Hematopoietic multipotent progenitor cell treated with erythropoietin and hydrocortisone succinate and interleukin-3 and kit ligand, for 8 days (in vitro differentiated cells): ENCODE measurements around the gene SCT.

Source experiments
- DNase-seq: peaks from one replicate; pipeline ENCODE4 v3.0.0-alpha.2; 2015

The SCT gene

DNA sequence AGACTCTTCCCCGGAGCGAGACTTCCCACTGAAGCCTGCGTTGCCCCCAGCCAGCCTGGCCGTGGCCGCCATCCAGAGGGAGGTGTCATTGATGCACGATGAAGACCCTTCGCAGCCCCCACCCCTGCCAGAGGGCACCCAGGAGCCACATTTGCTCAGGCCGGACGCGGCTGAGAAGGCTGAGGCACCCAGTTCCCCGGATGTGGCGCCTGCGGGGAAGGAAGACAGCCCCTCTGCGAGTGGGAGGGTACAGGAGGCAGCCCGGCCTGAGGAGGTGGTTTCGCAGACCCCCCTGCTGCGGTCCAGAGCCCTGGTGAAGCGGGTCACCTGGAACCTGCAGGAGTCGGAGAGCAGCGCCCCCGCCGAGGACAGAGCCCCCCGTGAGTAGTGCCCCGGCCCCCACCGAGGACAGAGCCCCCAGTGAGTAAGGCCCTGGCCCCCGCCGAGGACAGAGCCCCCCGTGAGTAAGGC is 17.6 kb downstream of the SCT start:
- DNase-seq: no peak

DNA sequence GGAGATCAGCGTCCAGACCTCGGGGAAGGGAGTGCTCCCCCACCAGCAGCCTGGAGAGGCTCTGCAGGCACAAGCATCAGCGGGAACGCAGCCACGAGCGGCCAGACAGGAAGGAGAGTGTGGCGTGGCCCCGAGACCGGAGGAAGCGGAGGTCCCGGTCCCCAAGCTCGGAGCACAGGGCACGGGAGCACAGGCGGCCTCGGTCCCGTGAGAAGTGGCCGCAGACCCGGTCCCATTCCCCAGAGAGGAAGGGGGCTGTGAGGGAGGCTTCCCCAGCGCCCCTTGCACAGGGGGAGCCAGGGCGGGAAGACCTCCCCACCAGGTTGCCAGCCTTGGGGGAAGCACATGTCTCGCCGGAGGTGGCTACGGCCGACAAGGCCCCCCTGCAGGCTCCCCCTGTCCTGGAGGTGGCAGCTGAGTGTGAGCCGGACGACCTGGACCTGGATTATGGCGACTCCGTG is 18.2 kb downstream of the SCT start:
- DNase-seq: no peak

DNA sequence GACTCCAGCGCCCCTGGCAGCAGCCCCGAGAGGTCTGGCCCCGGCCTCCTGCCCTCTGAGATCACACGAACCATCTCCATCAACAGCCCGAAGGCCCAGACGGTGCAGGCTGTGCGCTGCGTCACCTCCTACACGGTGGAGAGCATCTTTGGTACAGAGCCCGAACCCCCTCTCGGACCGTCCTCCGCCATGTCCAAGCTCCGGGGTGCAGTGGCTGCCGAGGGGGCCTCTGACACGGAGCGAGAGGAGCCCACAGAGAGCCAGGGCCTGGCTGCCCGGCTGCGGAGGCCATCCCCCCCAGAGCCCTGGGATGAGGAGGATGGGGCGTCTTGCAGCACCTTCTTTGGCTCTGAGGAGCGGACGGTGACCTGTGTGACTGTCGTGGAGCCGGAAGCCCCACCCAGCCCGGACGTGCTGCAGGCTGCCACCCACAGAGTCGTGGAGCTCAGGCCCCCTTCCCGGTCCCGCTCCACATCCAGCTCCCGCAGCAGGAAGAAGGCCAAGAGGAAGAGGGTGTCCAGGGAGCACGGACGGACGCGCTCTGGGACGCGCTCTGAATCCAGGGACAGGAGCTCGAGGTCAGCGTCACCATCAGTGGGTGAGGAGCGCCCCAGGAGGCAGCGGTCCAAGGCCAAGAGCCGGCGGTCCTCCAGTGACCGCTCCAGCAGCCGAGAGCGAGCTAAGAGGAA is 18.9 kb downstream of the SCT start:
- no peak for DNase-seq

DNA sequence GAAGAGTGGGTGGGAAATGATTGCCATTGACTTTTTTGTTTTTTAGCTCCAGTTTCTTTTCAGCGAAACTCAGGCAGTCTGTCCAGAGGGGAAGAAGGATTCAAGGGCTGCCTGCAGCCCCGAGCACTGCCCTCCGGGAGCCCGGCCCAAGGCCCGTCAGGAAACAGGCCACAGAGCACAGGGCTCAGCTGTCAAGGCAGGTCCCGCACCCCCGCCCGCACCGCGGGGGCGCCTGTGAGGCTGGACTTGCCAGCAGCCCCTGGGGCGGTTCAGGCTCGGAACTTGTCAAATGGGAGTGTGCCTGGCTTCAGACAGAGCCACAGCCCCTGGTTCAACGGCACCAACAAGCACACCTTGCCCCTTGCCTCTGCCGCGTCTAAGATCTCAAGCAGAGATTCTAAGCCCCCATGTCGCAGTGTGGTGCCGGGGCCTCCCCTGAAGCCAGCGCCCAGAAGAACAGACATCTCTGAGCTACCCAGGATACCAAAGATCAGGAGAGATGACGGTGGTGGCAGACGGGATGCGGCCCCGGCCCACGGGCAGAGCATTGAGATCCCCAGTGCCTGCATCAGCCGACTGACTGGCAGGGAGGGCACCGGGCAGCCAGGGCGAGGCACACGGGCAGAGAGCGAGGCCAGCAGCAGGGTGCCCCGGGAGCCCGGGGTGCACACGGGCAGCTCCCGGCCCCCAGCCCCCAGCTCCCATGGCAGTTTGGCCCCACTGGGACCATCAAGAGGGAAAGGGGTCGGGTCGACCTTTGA is 19.8 kb downstream of the SCT start:
- DNase-seq: no peak

DNA sequence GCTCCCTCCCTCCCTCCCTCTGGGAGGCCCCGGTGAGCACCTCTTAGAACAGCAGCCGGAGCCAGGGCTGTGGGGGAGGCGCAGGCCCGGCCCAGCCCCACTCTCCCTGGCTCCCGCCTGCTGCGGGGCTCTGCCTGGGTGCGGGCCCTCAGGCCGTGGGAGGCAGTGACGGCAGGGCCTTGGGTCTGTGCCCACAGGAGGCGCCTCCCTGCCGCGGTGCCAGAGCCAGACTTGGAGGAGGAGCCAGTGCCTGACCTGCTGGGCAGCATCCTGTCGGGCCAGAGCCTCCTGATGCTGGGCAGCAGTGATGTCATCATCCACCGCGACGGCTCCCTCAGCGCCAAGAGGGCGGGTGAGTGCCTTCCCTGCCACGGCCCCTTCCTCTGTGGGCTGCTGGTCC is 20.7 kb downstream of the SCT start:
- peak; percentile 56 for DNase-seq

DNA sequence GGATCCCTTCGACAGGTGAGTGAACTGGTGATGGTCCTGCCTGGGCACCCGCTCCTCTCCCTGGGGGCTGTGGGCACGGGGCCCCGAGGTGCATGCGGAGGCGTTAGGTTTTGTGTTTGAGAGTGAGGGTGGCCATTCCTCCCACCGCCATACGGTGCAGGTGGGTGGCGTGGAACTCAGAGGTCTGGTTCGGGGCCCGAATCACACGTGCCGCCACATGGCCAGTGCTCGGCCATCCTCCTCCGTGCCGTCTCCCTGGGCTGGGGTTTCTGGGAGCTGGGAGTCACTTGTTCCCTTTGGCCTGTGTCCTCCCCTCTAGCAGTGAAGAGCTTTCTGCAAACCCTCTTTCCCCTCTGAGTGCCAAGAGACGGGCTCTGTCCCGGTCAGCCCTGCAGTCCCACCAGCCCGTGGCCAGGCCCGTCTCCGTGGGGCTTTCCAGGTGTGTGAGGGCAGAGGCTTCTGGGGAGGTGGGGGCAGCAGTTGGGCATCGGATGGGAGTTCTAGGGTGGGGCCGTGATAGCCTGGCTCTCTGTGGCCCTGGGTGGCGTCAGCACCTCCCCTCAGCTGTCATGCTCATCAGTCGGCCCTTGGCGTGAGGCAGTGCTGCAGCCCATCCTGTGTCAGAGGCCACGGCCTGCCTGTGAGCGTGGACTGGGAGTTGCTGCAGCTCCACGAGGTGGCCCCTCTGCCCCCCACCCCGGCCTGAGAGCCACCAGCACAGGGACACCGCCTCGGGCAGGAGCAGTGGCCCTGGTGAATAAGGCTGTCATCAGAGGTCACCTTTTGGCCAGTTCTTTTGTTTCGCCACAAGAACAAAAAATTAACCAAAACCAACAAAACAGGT is 21.5 kb downstream of the SCT start:
- no peak for DNase-seq

DNA sequence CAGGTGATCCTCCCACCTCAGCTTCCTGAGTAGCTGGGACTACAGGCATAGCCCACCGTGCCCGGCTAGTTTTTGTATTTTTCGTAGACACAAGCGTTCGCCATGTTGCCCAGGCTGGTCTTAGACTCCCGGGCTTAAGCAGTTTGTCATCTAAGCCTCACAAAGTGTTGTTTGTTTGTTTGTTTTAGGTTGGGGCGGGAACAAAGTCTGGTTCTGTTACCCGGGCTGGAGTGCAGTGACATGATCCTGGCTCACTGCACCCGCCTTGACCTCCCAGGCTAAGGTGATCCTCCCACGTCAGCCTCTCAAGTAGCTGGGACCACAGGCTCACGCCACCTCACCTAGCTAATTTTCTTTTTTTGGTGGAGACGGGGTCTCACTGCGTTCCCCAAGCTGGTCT is 23.8 kb downstream of the SCT start:
- DNase-seq: no peak

DNA sequence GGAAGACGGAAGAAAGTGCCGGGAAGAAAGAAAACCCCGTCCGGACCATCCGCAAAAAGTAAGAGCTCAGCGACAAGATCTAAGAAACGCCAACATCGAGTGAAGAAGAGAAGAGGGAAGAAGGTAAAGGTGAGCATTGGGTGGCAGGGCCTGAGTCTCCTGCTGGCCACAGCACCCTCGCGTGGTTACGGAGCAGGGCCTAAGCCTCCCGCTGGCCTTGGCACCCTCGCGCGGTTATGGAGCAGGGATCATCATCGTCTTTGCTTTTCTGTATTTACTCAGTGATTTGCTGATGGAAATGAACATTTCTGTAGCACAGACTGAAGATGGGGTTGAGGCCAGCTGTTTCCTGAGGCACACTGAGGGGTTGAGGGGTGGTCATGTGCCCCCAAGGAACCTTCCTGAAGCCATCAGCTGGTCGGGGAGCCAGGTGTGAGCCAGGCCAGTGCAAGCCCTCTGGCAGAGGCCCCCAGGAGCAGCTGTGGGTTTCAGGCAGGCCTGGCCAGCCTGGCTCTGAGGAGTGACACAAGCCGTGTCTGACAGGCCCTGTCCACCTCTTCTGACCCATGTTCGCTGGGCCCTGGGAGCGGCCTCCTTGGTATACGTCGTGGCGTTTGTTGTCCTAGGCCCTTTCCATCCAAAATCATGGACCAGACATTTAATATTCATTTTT is 25.3 kb downstream of the SCT start:
- DNase-seq: no peak

- no peak for DNase-seq
Observed at GRCh38 chr11:598005-598680, 28.8 kb downstream of the SCT start.

- DNase-seq: no peak
Observed at GRCh38 chr11:597166-597725, 29.7 kb downstream of the SCT start.

DNA sequence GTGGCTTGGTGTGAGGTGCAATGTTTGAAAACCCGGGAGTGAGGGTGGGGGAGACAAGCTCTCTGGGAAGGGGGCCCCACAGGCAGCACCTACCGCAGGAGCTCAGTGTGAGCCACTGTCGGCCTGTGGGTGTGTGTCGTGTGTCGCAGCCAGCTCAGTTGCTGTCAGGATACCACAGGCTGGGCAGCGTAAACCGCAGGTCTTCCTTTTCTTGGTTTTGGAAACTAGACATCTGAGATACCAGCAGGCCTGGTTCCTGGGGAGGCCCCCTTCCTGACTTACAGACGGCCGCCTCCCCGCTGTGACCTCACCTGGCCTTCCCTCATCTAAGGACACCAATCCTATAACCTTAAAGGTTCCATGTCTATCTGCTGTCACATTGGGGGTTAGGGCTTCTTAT is 30.6 kb downstream of the SCT start:
- no peak for DNase-seq

GRCh38 chr11:595400-595799 is 31.6 kb downstream of the SCT start:
- DNase-seq: no peak

GRCh38 chr11:593347-593746 is 33.6 kb downstream of the SCT start:
- DNase-seq: no peak

GRCh38 chr11:592918-593317 is 34.1 kb downstream of the SCT start:
- DNase-seq: no peak

- DNase-seq: no peak
Observed at GRCh38 chr11:592501-592900, 34.5 kb downstream of the SCT start.

GRCh38 chr11:590997-591396 is 36.0 kb downstream of the SCT start:
- DNase-seq: no peak

DNA sequence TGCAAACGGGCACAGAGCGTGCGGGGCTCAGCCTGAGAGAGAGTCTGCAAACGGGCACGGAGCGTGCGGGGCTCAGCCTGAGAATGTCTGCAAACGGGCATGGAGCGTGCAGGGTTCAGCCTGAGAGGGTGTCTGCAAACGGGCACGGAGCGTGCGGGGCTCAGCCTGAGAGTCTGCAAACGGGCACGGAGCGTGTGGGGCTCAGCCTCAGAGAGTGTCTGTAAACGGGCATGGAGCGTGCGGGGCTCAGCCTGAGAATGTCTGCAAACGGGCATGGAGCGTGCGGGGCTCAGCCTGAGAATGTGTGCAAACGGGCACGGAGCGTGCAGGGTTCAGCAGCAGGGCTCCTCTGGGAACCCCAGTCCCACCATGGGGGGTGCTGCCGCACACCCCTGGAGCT is 37.2 kb downstream of the SCT start:
- DNase-seq: no peak

GRCh38 chr11:587978-588380 is 39.0 kb downstream of the SCT start:
- DNase-seq: no peak

- DNase-seq: no peak
Observed at GRCh38 chr11:587546-587945, 39.4 kb downstream of the SCT start.

- no peak for DNase-seq
Observed at GRCh38 chr11:586376-587316, 40.3 kb downstream of the SCT start.

DNA sequence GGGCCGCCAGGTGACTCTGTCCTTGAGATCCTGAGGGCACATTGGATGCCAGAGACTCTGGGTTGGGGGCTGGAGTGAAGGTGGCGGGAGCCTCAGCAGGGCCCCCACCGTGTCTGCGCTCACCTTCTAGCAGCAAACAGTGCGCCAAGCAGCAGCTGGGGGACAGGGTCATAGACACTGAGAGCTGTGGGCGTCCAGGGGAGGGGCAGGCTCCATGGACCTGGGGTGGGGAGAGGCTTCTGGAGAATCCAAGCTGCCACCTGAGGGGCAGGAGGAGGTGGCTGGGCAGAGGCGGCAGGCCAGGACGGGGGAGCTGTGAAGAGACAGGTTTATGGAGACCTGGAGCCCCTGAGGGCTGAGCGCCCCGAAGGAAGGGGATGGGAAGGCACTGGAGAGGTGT is 42.7 kb downstream of the SCT start:
- no peak for DNase-seq
